NB4 (cell line): ENCODE measurements around the gene ARHGAP5.
"Not testable (repeated sequence)": the region's sequence is repeated elsewhere in the genome, so short reads cannot be mapped to it uniquely, and the experiment has no call there.

Experiments used
- DNase-seq: peaks from one replicate; pipeline ENCODE4 v3.0.0; 2010; ENCODE audit warnings: low read depth
- H3K4me3 ChIP-seq: one replicate; pipeline ENCODE4 v1.5.1; 2011; ENCODE audit warnings: mild to moderate bottlenecking, low read depth, low read length, moderate library complexity
- CTCF ChIP-seq: IDR thresholded peaks from one replicate; pipeline ENCODE4 v1.5.1; 2012; ENCODE audit warnings: low read depth, low read length
- MAX ChIP-seq: IDR thresholded peaks from 2 replicates; pipeline ENCODE4 v1.6.1; 2011; ENCODE audit warnings: low read depth, low read length
- MYC ChIP-seq: IDR thresholded peaks from 2 replicates; pipeline ENCODE4 v1.6.1; 2011; ENCODE audit warnings: low read depth, low read length
- POLR2A ChIP-seq: IDR thresholded peaks from 2 replicates; pipeline ENCODE4 v1.6.1; 2011; ENCODE audit warnings: mild to moderate bottlenecking; ENCODE audit not compliant: insufficient read length; ENCODE audit errors: extremely low read depth

ARHGAP5 gene

GRCh38 chr14:32109676-32110547, 32.8 kb downstream of the ARHGAP5 start:
- no peak overlapping the region for H3K4me3 ChIP-seq
- TF ChIP-seq CTCF (no peak), MAX (no peak), MYC (no peak), POLR2A (no peak)
- DNase-seq: no peak

- DNase-seq: no peak
- TF ChIP-seq MAX: no peak
- TF ChIP-seq POLR2A: no peak
- H3K4me3 ChIP-seq: no peak overlapping the region
Measured at GRCh38 chr14:32110548-32110896, 33.4 kb downstream of the ARHGAP5 start.

GRCh38 chr14:32121536-32121935, 44.4 kb downstream of the ARHGAP5 start:
- H3K4me3 ChIP-seq: no peak overlapping the region
- TF ChIP-seq POLR2A: no peak
- TF ChIP-seq MYC: no peak
- TF ChIP-seq CTCF: no peak
- TF ChIP-seq MAX: no peak
- DNase-seq: no peak

GRCh38 chr14:32121948-32122347, 44.8 kb downstream of the ARHGAP5 start:
- TF ChIP-seq POLR2A (no peak), MAX (no peak), MYC (no peak), CTCF (no peak)
- no peak overlapping the region for H3K4me3 ChIP-seq
- no peak for DNase-seq

- not testable (repeated sequence) for H3K4me3 ChIP-seq, DNase-seq
Measured at GRCh38 chr14:32126899-32127730, 50.0 kb downstream of the ARHGAP5 start.

GRCh38 chr14:32127731-32128654, 50.9 kb downstream of the ARHGAP5 start:
- not testable (repeated sequence) for H3K4me3 ChIP-seq, DNase-seq

GRCh38 chr14:32128703-32129102, 51.6 kb downstream of the ARHGAP5 start:
- no peak for DNase-seq
- TF ChIP-seq MYC (no peak), MAX (no peak), CTCF (no peak), POLR2A (no peak)
- no peak overlapping the region for H3K4me3 ChIP-seq
